ENCODE results near the gene DAND5.

GRCh38 chr19:13002166-13002898 lies 33.0 kb downstream of the DAND5 start:
- TF ChIP-seq, protein P1, sequence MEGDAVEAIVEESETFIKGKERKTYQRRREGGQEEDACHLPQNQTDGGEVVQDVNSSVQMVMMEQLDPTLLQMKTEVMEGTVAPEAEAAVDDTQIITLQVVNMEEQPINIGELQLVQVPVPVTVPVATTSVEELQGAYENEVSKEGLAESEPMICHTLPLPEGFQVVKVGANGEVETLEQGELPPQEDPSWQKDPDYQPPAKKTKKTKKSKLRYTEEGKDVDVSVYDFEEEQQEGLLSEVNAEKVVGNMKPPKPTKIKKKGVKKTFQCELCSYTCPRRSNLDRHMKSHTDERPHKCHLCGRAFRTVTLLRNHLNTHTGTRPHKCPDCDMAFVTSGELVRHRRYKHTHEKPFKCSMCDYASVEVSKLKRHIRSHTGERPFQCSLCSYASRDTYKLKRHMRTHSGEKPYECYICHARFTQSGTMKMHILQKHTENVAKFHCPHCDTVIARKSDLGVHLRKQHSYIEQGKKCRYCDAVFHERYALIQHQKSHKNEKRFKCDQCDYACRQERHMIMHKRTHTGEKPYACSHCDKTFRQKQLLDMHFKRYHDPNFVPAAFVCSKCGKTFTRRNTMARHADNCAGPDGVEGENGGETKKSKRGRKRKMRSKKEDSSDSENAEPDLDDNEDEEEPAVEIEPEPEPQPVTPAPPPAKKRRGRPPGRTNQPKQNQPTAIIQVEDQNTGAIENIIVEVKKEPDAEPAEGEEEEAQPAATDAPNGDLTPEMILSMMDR (conservative IDR thresholded peaks at IDR 0.05; ENCODE audit: low read depth, low read length): no peak
- TF ChIP-seq EZH2 (IDR thresholded peaks at IDR 0.05; ENCODE audit: borderline replicate concordance, low read depth, low read length, poor library complexity, severe bottlenecking): no peak

Measured in A673 (cell line).